HG03108 (cell line): ENCODE results near the gene BPNT1.

Source experiments
- ATAC-seq: cut with Tn5 transposase; IDR thresholded peaks from one replicate; pipeline ENCODE4 v1.9.1; 2021; ENCODE audit warnings: moderate library complexity; ENCODE audit not compliant: unreplicated experiment

Gene BPNT1

DNA sequence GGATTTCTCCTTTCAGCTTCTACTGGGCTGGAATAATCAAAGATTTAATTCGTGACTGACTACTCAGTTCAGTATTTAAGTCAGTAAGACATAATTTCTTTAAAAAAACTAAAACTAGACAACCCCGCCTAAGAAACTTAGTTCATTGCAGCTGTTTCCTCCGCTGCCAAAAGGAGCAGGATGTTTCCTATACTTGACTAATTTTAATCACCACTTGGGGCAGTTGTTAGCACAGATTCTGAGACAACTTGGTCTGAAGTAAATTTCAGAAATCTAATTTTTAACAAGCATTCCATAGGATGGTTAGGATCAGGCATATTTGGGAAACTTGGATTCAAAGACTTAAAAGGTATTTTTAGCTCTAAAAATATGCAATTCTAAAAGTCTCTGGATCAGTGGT, 77.3 kb downstream of the BPNT1 start:
- no peak for ATAC-seq

DNA sequence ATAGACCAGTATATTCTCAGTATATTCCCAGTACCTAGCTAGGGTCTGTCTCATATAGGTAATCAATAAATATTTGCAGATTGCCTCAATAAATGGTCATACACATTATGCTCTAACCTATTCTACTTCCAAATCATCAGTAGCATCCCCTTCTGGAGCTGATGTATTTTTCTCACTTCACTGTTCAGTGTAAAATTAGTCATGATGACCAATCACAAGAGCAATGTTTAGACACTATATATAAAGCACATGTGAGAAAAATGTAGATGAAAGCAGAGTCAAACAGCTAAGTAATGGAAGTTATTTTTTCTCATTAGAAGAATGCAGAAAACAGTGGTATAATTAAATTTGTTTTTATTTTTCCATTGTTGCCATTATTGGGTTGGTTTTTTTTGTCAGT, 78.0 kb downstream of the BPNT1 start:
- ATAC-seq: no peak
